ENCODE data around the gene SLC22A23. TPM values are rescaled to one million over a fixed set of nuclear protein-coding genes. Genes with fewer than 3 reads are reported as not detected.

Gene SLC22A23
- total RNA-seq, 1 donor from 2014 or later = 27.8 TPM

GRCh38 chr6:3271756-3272155, 185.1 kb downstream of the SLC22A23 start:
- Histone ChIP-seq H3K27ac (no peak overlapping the region), H3K36me3 (peaks cover 63% of the 10 kb centered on the region), H3K27me3 (ENCODE audit: low read depth) (no peaks in the 10 kb centered on the region), H3K4me3 (no peak overlapping the region), H3K4me1 (peaks cover 5% of the 10 kb centered on the region), H3K9me3 (no peaks in the 10 kb centered on the region)
- intact Hi-C loops (cut with DNase I) = no loop called here
- no peak for ATAC-seq
- TF ChIP-seq CTCF (IDR thresholded peaks at IDR 0.05) = no peak
- DNase-seq = no peak

GRCh38 chr6:3270258-3270657, 186.6 kb downstream of the SLC22A23 start:
- H3K4me3 ChIP-seq = no peak overlapping the region
- H3K4me1 ChIP-seq = peaks cover 5% of the 10 kb centered on the region
- intact Hi-C loops (cut with DNase I) = no loop called here
- H3K9me3 ChIP-seq = no peaks in the 10 kb centered on the region
- ATAC-seq (peak; percentile 76 to 77), DNase-seq (peak; percentile 70)
- no peak overlapping the region for H3K27ac ChIP-seq
- no peak for TF ChIP-seq CTCF (IDR thresholded peaks at IDR 0.05)
- peaks cover 69% of the 10 kb centered on the region for H3K36me3 ChIP-seq
- H3K27me3 ChIP-seq (ENCODE audit: low read depth) = no peaks in the 10 kb centered on the region

GRCh38 chr6:3269281-3269975, 187.4 kb downstream of the SLC22A23 start:
- no peak for TF ChIP-seq CTCF (IDR thresholded peaks at IDR 0.05)
- no peaks in the 10 kb centered on the region for H3K9me3 ChIP-seq
- no peak overlapping the region for H3K4me3 ChIP-seq
- peaks cover 5% of the 10 kb centered on the region for H3K4me1 ChIP-seq
- intact Hi-C loops (cut with DNase I) = no loop called here
- no peak for ATAC-seq
- no peak overlapping the region for H3K27ac ChIP-seq
- H3K36me3 ChIP-seq = peaks cover 77% of the 10 kb centered on the region
- DNase-seq = no peak
- no peaks in the 10 kb centered on the region for H3K27me3 ChIP-seq (ENCODE audit: low read depth)

- ATAC-seq = no peak
- intact Hi-C loops (cut with DNase I) = no loop called here
- no peak for TF ChIP-seq CTCF (IDR thresholded peaks at IDR 0.05)
- Histone ChIP-seq H3K9me3 (no peaks in the 10 kb centered on the region), H3K27ac (no peak overlapping the region), H3K27me3 (ENCODE audit: low read depth) (no peaks in the 10 kb centered on the region), H3K4me1 (peaks cover 5% of the 10 kb centered on the region), H3K36me3 (peaks cover 79% of the 10 kb centered on the region), H3K4me3 (no peak overlapping the region)
- DNase-seq = no peak
These were observed 188.2 kb downstream of the SLC22A23 start for GRCh38 chr6:3268680-3269079.

GRCh38 chr6:3267162-3267561, 189.7 kb downstream of the SLC22A23 start:
- H3K9me3 ChIP-seq = no peaks in the 10 kb centered on the region
- intact Hi-C loops (cut with DNase I) = no loop called here
- H3K4me1 ChIP-seq = peaks cover 7% of the 10 kb centered on the region
- no peak overlapping the region for H3K27ac ChIP-seq
- no peaks in the 10 kb centered on the region for H3K27me3 ChIP-seq (ENCODE audit: low read depth)
- peak in 1 of 2 donors; percentile 54 for ATAC-seq
- no peak for DNase-seq
- no peak for TF ChIP-seq CTCF (IDR thresholded peaks at IDR 0.05)
- peaks cover 70% of the 10 kb centered on the region for H3K36me3 ChIP-seq
- no peak overlapping the region for H3K4me3 ChIP-seq
